ENCODE data around the gene SLC35G2.
A peak's percentile ranks its signal among the peaks of the same experiment; 100 is the strongest.
"Not testable (repeated sequence)": the region's sequence is repeated elsewhere in the genome, so short reads cannot be mapped to it uniquely, and the experiment has no call there.

The SLC35G2 gene

GRCh38 chr3:136883967-136884720, 65.2 kb downstream of the SLC35G2 start:
- TF ChIP-seq Cebpa-rat (IDR thresholded peaks at IDR 0.05) = no peak
- Histone ChIP-seq H4K20me1 (peaks cover 81% of the 10 kb centered on the region), H3K36me3 (peaks cover 18% of the 10 kb centered on the region), H3K4me3 (no peak overlapping the region), H3K4me2 (peak overlapping the region; percentile 40), H3K27me3 (no peaks in the 10 kb centered on the region), H3K9me3 (peaks cover 29% of the 10 kb centered on the region), H3K4me1 (peaks cover 35% of the 10 kb centered on the region), H3K27ac (no peak overlapping the region), H3K9ac (no peak overlapping the region)

DNA sequence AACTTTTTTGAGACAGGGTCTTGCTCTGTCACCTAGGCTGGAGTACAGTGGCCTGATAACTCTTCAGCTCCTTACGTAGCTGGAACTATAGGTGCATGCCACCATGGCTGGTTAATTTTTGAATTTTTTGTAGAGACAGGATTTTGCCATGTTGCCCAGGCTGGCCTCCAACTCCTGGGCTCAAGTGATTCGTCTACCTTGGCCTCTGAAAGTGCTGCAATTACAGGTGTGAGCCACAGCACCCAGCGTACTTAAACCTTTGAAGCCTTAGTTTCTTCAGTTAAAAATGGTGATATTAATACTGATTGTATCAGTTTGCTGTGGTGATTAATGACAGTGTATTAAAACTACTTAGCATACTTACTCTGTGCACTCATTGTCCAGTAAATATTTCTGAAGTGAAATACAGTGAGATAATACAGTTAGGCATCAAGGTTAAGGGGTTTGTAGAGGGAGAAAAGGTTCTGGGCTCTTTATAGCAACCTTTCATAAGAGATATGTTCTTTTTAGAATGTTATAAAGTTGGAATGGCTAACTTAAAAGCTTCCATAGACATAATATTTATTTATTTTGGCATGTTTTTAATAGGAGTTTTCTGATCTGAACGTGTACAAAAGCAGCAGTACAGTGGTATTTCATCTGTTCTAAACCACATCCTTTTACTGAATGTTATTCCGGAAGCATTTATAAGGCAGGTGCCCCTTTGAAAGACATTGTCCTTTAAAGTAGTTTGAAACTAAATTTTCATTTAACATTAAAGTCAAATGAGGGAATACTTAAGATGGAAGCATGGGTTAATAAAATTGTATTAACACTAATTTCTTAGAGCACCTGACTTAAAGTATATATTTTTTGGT, 66.7 kb downstream of the SLC35G2 start:
- peak overlapping the region; percentile 50 for H3K4me2 ChIP-seq
- H3K4me1 ChIP-seq = peaks cover 35% of the 10 kb centered on the region
- peaks cover 81% of the 10 kb centered on the region for H4K20me1 ChIP-seq
- H3K4me3 ChIP-seq = no peak overlapping the region
- H3K9ac ChIP-seq = no peak overlapping the region
- H3K27me3 ChIP-seq = no peaks in the 10 kb centered on the region
- peaks cover 32% of the 10 kb centered on the region for H3K36me3 ChIP-seq
- H3K9me3 ChIP-seq = peaks cover 38% of the 10 kb centered on the region
- H3K27ac ChIP-seq = peak overlapping the region; percentile 56; the same call in 1 of the 2 replicates
- TF ChIP-seq Cebpa-rat (IDR thresholded peaks at IDR 0.05) = no peak

- Histone ChIP-seq H3K4me2 (no peak overlapping the region), H3K27me3 (no peaks in the 10 kb centered on the region), H3K4me1 (peaks cover 14% of the 10 kb centered on the region), H3K9me3 (peaks cover 71% of the 10 kb centered on the region), H3K4me3 (no peak overlapping the region), H3K36me3 (peaks cover 57% of the 10 kb centered on the region), H3K27ac (no peak overlapping the region), H4K20me1 (peaks cover 80% of the 10 kb centered on the region), H3K9ac (no peak overlapping the region)
- no peak for TF ChIP-seq Cebpa-rat (IDR thresholded peaks at IDR 0.05)
These were observed 71.0 kb downstream of the SLC35G2 start for GRCh38 chr3:136889947-136890346.

- Histone ChIP-seq H3K27ac (no peak overlapping the region), H3K4me1 (no peaks in the 10 kb centered on the region), H3K9ac (no peak overlapping the region), H4K20me1 (peaks cover 78% of the 10 kb centered on the region), H3K4me3 (no peak overlapping the region), H3K36me3 (peaks cover 74% of the 10 kb centered on the region), H3K9me3 (peaks cover 91% of the 10 kb centered on the region), H3K4me2 (no peak overlapping the region), H3K27me3 (no peaks in the 10 kb centered on the region)
- TF ChIP-seq Cebpa-rat (IDR thresholded peaks at IDR 0.05) = no peak
These were observed 73.3 kb downstream of the SLC35G2 start for GRCh38 chr3:136891934-136892855.

DNA sequence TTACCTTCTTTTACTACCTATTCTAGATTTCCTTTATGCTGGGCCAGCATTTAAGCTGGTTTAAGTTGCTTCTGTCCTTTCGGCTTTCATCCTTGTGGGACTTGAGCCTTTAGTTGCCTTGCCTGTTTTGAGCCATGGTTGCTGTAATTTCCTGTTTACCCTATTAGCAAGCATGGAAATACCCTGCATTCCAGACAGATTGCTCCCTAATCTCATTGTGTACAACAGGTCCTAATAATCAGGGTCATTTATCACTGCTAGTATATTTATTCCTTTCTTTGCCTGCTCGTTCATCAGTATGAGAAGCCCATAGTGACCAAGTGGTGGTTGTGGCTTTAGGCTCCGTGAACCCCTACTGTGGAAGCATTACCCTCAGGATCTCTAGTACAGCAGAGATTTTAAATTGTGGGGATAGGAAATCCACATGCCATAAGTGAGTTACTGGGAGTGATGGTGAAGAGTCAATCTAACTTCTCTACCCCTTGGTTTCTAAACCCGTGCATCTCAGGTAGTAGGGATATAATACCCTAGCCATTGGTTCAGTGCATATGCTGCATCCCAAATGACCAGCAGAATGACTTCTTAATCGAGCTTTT, 75.0 kb downstream of the SLC35G2 start:
- peaks cover 66% of the 10 kb centered on the region for H3K36me3 ChIP-seq
- H3K4me2 ChIP-seq = no peak overlapping the region
- TF ChIP-seq Cebpa-rat (IDR thresholded peaks at IDR 0.05) = no peak
- H3K9me3 ChIP-seq = peaks cover 84% of the 10 kb centered on the region
- H3K4me3 ChIP-seq = no peak overlapping the region
- no peaks in the 10 kb centered on the region for H3K27me3 ChIP-seq
- H4K20me1 ChIP-seq = peaks cover 75% of the 10 kb centered on the region
- no peaks in the 10 kb centered on the region for H3K4me1 ChIP-seq
- H3K9ac ChIP-seq = no peak overlapping the region
- no peak overlapping the region for H3K27ac ChIP-seq

DNA sequence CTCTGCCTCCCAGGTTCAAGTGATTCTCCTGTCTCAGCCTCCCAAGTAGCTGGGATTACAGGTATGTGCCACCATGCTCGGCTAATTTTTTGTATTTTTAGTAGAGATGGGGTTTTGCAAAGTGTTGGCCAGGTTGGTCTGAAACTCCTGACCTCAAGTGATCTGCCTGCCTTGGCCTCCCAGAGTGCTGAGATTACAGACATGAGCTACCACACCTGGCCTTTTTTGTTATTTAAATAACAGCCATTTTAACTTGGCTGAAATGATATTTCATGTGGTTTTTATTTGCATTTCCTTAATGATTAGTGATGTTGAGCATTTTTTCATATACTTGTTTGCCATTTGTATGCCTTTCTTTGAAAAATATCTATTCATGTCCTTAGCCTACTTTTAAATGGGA, 78.2 kb downstream of the SLC35G2 start:
- Histone ChIP-seq H3K36me3 (peaks cover 54% of the 10 kb centered on the region), H4K20me1 (peaks cover 77% of the 10 kb centered on the region), H3K9me3 (peaks cover 70% of the 10 kb centered on the region)
- H3K27ac ChIP-seq, H3K9ac ChIP-seq, H3K4me3 ChIP-seq, H3K4me1 ChIP-seq, H3K27me3 ChIP-seq, H3K4me2 ChIP-seq: not testable (repeated sequence)

DNA sequence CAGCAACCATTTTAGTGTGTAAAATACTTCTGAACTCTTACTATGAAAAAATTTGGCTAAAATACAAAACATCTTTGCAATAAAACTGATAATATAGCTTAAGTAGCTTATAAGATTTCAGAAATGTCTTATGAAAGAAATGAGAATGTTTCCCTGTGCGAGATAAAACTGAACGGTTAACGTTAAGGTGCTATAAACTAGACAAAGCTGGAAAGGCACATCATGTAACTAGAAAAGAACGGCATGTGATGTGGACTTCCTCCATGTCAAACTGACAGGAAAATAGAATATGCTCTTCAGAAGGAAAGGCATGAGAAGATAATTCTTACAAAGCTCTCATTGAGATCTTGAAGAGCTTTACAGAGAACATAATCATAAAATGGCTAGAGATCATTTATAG, 79.6 kb downstream of the SLC35G2 start:
- TF ChIP-seq Cebpa-rat (IDR thresholded peaks at IDR 0.05) = no peak
- peaks cover 9% of the 10 kb centered on the region; the same call in 1 of the 2 replicates for H3K4me1 ChIP-seq

DNA sequence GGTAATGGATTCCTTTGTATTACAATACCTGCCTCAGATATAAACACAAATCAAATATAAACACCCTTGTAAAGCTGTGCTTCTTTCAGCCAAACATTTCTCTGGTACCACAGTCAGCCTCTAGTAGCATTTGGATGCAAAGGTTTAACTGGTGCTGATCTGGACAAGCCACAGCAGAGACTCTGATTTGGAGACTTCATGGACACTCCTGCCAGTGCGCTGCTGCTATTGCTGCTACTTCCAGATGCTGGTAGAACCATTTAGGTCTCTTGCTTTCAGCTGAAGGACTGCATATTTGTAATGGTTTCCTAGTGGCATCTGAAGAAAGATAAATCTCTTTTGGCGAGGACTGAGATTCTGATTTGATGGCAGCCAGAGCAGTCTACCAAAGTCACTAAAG, 80.0 kb downstream of the SLC35G2 start:
- H3K4me2 ChIP-seq = no peak overlapping the region
- H3K27ac ChIP-seq = no peak overlapping the region
- H3K9me3 ChIP-seq = peaks cover 69% of the 10 kb centered on the region
- H3K27me3 ChIP-seq = no peaks in the 10 kb centered on the region
- no peak overlapping the region for H3K9ac ChIP-seq
- no peak overlapping the region for H3K4me3 ChIP-seq
- peaks cover 50% of the 10 kb centered on the region for H3K36me3 ChIP-seq
- TF ChIP-seq Cebpa-rat (IDR thresholded peaks at IDR 0.05) = no peak
- H3K4me1 ChIP-seq = peaks cover 9% of the 10 kb centered on the region; the same call in 1 of the 2 replicates
- peaks cover 67% of the 10 kb centered on the region for H4K20me1 ChIP-seq

More for the DNA sequence above, 79.6 kb downstream of the SLC35G2 start:
- H4K20me1 ChIP-seq = peaks cover 72% of the 10 kb centered on the region
- H3K4me2 ChIP-seq = no peak overlapping the region
- peaks cover 52% of the 10 kb centered on the region for H3K36me3 ChIP-seq
- H3K27me3 ChIP-seq = no peaks in the 10 kb centered on the region
- H3K4me3 ChIP-seq = no peak overlapping the region
- peaks cover 69% of the 10 kb centered on the region for H3K9me3 ChIP-seq
- H3K27ac ChIP-seq = no peak overlapping the region
- no peak overlapping the region for H3K9ac ChIP-seq

DNA sequence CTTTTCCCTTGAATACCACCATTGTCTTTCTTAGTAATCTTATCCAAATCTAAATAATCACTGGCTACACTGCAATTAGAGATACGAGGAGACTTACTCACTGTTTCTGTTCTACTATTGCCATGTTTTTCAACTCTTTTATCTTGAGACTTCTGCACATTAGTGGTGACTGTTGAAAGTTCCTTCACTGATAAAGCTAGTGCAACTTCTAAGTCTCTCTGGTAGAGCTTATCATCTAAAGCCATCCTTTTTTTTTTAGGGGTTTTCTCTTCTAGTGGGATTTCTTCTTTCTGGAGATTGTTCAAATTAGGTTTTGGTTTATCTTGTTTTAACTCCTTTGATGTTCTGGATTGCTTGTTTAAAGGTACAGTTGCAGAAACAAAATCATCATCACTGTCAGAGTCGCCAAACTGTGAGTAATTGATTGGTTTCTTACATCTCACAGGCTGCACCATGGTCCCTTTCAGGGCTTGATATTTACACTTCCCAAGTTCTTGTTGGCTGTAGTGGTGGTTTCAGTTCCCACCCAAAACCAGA, 80.8 kb downstream of the SLC35G2 start:
- H3K36me3 ChIP-seq = peaks cover 50% of the 10 kb centered on the region
- TF ChIP-seq Cebpa-rat (IDR thresholded peaks at IDR 0.05) = no peak
- no peak overlapping the region for H3K27ac ChIP-seq
- peaks cover 9% of the 10 kb centered on the region; the same call in 1 of the 2 replicates for H3K4me1 ChIP-seq
- no peaks in the 10 kb centered on the region for H3K27me3 ChIP-seq
- H3K4me2 ChIP-seq = no peak overlapping the region
- peaks cover 60% of the 10 kb centered on the region for H4K20me1 ChIP-seq
- peaks cover 69% of the 10 kb centered on the region for H3K9me3 ChIP-seq
- H3K9ac ChIP-seq = no peak overlapping the region
- no peak overlapping the region; the same call in 1 of the 2 replicates for H3K4me3 ChIP-seq

GRCh38 chr3:136900694-136901093, 81.8 kb downstream of the SLC35G2 start:
- Histone ChIP-seq H3K36me3 (peaks cover 56% of the 10 kb centered on the region), H3K9me3 (peaks cover 71% of the 10 kb centered on the region), H4K20me1 (peaks cover 55% of the 10 kb centered on the region)
- not testable (repeated sequence) for H3K4me2 ChIP-seq, H3K27ac ChIP-seq, H3K27me3 ChIP-seq, H3K9ac ChIP-seq, H3K4me3 ChIP-seq, H3K4me1 ChIP-seq
